GM18951 (cell line): ENCODE results near the gene ZNF700.
"Not testable (repeated sequence)": the region's sequence is repeated elsewhere in the genome, so short reads cannot be mapped to it uniquely, and the experiment has no call there.

Experiments
- POLR2A ChIP-seq: IDR thresholded peaks from 4 replicates; pipeline ENCODE4 v1.6.1; 2011; ENCODE audit warnings: mild to moderate bottlenecking; ENCODE audit not compliant: insufficient read length, insufficient read depth; ENCODE audit errors: extremely low read depth
- in situ Hi-C: fragments of 300-500 bp; cut with MboI; formaldehyde crosslinking; loops from one replicate; pipeline ENCODE4 v1.12.0; 2022; ENCODE audit warnings: low sequenced_read_pairs, mixed read lengths, inconsistent platforms; ENCODE audit not compliant: unreplicated experiment

Gene ZNF700

DNA sequence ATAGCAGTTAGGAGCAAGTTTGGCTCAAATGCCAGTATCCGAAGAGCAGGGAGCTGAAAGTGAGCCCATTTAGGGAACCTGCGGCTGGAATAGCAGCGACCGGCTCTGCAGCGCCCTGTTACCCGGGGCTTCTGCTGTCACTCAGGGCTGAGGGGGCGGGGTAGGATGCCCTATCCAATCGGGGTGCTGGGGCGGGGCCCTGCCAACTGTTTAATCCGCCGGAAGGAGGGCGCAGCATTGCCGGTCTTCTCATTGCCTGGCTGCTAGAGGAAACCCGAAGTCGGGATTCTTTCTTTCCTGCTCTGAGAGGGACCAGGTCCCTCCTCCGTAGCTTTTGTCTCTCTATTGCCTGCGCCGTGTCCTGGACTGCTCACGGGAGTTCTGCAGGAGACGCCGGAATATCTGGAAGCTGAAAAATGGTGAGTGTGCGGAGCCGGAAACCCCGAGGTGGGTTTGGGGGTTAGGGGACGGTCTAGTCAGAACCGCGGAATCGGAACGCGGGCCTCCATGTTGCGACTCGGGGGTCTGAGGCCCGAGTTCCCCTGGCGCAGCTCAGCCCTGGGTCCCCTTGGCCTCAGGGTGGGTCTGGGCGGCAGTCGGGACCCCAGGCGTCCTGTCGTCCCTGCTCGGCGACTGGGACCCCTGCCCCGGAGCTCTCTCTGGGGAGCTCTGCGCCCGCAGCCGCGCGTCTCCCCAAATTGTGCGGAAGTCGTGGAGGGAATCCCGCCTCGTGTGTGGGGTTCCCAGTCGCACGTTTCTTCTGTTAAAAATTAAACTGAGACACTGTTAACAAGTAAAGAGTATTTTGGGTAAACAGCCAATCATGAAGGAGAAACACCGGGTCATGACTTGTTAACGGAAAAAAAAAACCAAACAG lies 62.7 kb downstream of the ZNF700 start:
- in situ Hi-C loops: no loop called here
- TF ChIP-seq POLR2A: peak; percentile 82

DNA sequence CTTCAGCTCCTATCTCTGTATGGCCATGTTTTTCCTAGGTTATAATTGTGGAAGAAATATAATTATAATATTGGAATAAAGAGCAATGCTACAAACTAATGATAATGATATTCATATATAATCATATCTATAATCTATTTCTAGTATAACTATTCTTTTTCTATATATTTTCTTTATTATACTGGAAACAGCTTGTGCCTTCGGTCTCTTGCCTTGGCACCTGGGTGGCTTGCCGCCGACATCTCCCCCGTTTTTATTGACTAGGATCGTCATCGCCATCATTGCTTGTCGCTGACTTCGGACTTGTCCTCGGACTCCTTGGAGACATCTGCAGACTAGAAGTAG lies 64.2 kb downstream of the ZNF700 start:
- in situ Hi-C loops: no loop called here
- TF ChIP-seq POLR2A: no peak

- in situ Hi-C loops: not testable (repeated sequence)
Observed at GRCh38 chr19:11991921-11992320, 67.0 kb downstream of the ZNF700 start.

DNA sequence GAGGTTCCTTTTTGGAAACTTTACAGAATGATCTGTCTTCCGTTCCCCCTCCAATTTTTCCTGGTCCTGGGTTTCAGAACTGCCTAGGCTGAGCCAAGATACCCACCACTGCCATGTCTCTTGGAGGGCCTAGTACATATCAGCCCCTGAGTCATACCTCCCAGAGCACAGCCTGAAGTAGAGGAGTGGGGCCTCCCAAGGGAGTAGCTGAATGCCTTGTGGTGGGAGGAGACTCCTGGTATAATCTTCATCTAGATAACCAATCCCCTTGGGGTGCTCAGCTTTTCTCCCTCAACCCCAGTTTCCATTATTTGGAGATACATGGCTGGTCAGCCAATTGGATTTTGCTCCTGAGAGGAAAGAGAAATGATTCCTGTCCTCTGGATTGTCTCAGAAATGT lies 70.3 kb downstream of the ZNF700 start:
- in situ Hi-C loops: no loop called here
- no peak for TF ChIP-seq POLR2A
